WTC11 (cell line): ENCODE measurements around the gene ANXA11.

ENCODE experiments used
- AFF4 ChIP-seq: sonication (generic); formaldehyde crosslinking; IDR thresholded peaks from 2 replicates; pipeline ENCODE4 v1.8.1; 2023; ENCODE audit warnings: mild to moderate bottlenecking, missing genetic modification reagents, borderline replicate concordance
- CREB1 ChIP-seq: sonication (generic); formaldehyde crosslinking; IDR thresholded peaks from 2 replicates; pipeline ENCODE4 v1.8.0; 2023; ENCODE audit warnings: mild to moderate bottlenecking, missing genetic modification reagents
- CTCF ChIP-seq: fragments of 200-600 bp; IDR thresholded peaks from 2 replicates; pipeline ENCODE4 v1.8.0; 2022; ENCODE audit warnings: antibody characterized with exemption
- E2F5 ChIP-seq: sonication (generic); formaldehyde crosslinking; IDR thresholded peaks from 2 replicates; pipeline ENCODE4 v1.8.1; 2022; ENCODE audit warnings: mild to moderate bottlenecking, moderate library complexity, missing genetic modification reagents
- ETV6 ChIP-seq: sonication (generic); formaldehyde crosslinking; IDR thresholded peaks from 2 replicates; pipeline ENCODE4 v1.8.1; 2022; ENCODE audit warnings: mild to moderate bottlenecking, missing genetic modification reagents
- ZNF317 ChIP-seq: sonication (generic); formaldehyde crosslinking; IDR thresholded peaks from 2 replicates; pipeline ENCODE4 v1.8.1; 2023; ENCODE audit warnings: low read depth, mild to moderate bottlenecking, moderate library complexity, missing genetic modification reagents, borderline replicate concordance

- TF ChIP-seq CREB1 (CRISPR knock-in tag) (no peak), CTCF (no peak), AFF4 (no peak), ETV6 (no peak), ZNF317 (no peak), E2F5 (CRISPR knock-in tag) (no peak)
Observed at GRCh38 chr10:80159166-80159873, 46.0 kb downstream of the ANXA11 start.
